Uterus (tissue), 2 donors: ENCODE results near the gene ZSWIM3.

Experiments used
- CTCF ChIP-seq, 4 experiments: fragments of 200-600 bp in 2 of 4; fragments of 450-650 bp in 2 of 4; sonication (generic) in 2 of 4; IDR thresholded peaks; one replicate each; pipeline ENCODE4 v1.5.1; 2016 to 2019; ENCODE audit warnings: antibody characterized with exemption in 4 of 4, mild to moderate bottlenecking in 2 of 4, moderate library complexity in 1 of 4
- POLR2A ChIP-seq, 2 donors: fragments of 450-650 bp; IDR thresholded peaks; one replicate each; pipeline ENCODE4 v1.6.1; 2016; ENCODE audit warnings: antibody characterized with exemption in 2 of 2, mild to moderate bottlenecking in 1 of 2, moderate library complexity in 1 of 2

- TF ChIP-seq CTCF (IDR thresholded peaks at IDR 0.05) = no peak
- TF ChIP-seq POLR2A (IDR thresholded peaks at IDR 0.05) = no peak
Observed at GRCh38 chr20:45840700-45841198, 16.7 kb upstream of the ZSWIM3 start.
